HG02852 (cell line): ENCODE data around the gene CSAD.
"Not testable (repeated sequence)": the region's sequence is repeated elsewhere in the genome, so short reads cannot be mapped to it uniquely, and the experiment has no call there.

ENCODE experiments used
- ATAC-seq: cut with Tn5 transposase; IDR thresholded peaks from one replicate; pipeline ENCODE4 v1.9.1; 2021; ENCODE audit warnings: mild to moderate bottlenecking, moderate library complexity; ENCODE audit not compliant: unreplicated experiment

Gene CSAD

DNA sequence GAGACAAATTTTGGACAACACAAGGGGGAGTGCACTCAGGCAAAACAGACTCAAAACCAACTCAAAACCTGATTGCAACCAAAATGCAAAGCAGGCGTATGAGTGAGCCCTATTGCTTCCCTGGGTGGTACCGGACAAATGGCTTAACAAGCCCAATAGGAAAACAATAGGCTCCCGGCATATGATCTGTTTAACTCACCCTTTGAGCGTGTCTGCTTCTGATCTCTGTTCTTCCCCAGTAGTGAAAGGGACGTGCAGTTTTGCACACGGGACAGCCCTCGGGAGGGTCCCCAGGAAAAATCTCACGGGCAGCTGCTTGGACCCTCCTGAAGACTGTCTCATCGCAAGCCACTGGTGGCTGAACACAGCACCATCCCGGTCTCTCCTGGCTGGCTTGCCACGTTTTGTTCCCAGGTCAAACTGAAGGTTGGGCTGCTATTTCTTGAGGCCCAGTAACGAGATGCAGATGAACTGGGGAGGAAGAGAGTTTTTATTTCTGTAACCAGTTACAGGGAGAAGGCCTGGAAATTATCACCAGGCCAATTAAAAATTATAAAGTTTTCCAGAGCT, 67.5 kb downstream of the CSAD start:
- ATAC-seq, result no peak

GRCh38 chr12:53112431-53112830, 68.3 kb downstream of the CSAD start:
- ATAC-seq, result not testable (repeated sequence)
